ENCODE measurements around the gene CASP7. TPM values are rescaled to one million over a fixed set of nuclear protein-coding genes. Genes with fewer than 3 reads are reported as not detected.

CASP7 gene
- total RNA-seq, 1 donor from 2014 or later: 32.5 TPM

- H3K27ac ChIP-seq: no peak overlapping the region
- intact Hi-C loops (cut with DNase I): no loop called here
- no peak for ATAC-seq
Measured at GRCh38 chr10:113740850-113741249, 61.1 kb downstream of the CASP7 start.

GRCh38 chr10:113742466-113742865 is 62.8 kb downstream of the CASP7 start:
- Histone ChIP-seq H3K27me3 (no peaks in the 10 kb centered on the region), H3K27ac (no peak overlapping the region), H3K4me1 (no peaks in the 10 kb centered on the region), H3K4me3 (no peak overlapping the region), H3K36me3 (no peaks in the 10 kb centered on the region), H3K9me3 (no peaks in the 10 kb centered on the region)
- ATAC-seq (no peak), DNase-seq (no peak)
- intact Hi-C loops (cut with DNase I): no loop called here
- TF ChIP-seq CTCF (IDR thresholded peaks at IDR 0.05): no peak

More at GRCh38 chr10:113740850-113741249, 61.1 kb downstream of the CASP7 start:
- Histone ChIP-seq H3K4me3 (no peak overlapping the region), H3K27me3 (no peaks in the 10 kb centered on the region), H3K4me1 (no peaks in the 10 kb centered on the region), H3K36me3 (no peaks in the 10 kb centered on the region), H3K9me3 (no peaks in the 10 kb centered on the region)
- TF ChIP-seq CTCF (IDR thresholded peaks at IDR 0.05): no peak
- no peak for DNase-seq

GRCh38 chr10:113743594-113743993 is 63.9 kb downstream of the CASP7 start:
- intact Hi-C loops (cut with DNase I): no loop called here
- Histone ChIP-seq H3K27me3 (no peaks in the 10 kb centered on the region), H3K9me3 (no peaks in the 10 kb centered on the region), H3K4me1 (no peaks in the 10 kb centered on the region), H3K36me3 (no peaks in the 10 kb centered on the region), H3K27ac (no peak overlapping the region), H3K4me3 (no peak overlapping the region)
- DNase-seq (no peak), ATAC-seq (no peak)
- no peak for TF ChIP-seq CTCF (IDR thresholded peaks at IDR 0.05)

GRCh38 chr10:113745374-113745773 is 65.7 kb downstream of the CASP7 start:
- Histone ChIP-seq H3K9me3 (no peaks in the 10 kb centered on the region), H3K27me3 (no peaks in the 10 kb centered on the region), H3K4me3 (no peak overlapping the region), H3K4me1 (no peaks in the 10 kb centered on the region), H3K36me3 (no peaks in the 10 kb centered on the region), H3K27ac (no peak overlapping the region)
- ATAC-seq (no peak), DNase-seq (no peak)
- TF ChIP-seq CTCF (IDR thresholded peaks at IDR 0.05): no peak
- intact Hi-C loops (cut with DNase I): no loop called here

GRCh38 chr10:113746217-113746957 is 66.7 kb downstream of the CASP7 start:
- no peak for ATAC-seq

More at GRCh38 chr10:113746217-113746957, 66.7 kb downstream of the CASP7 start:
- Histone ChIP-seq H3K36me3 (no peaks in the 10 kb centered on the region), H3K4me3 (no peak overlapping the region), H3K4me1 (no peaks in the 10 kb centered on the region), H3K27ac (no peak overlapping the region), H3K9me3 (no peaks in the 10 kb centered on the region), H3K27me3 (no peaks in the 10 kb centered on the region)
- intact Hi-C loops (cut with DNase I): no loop called here
- TF ChIP-seq CTCF (IDR thresholded peaks at IDR 0.05): no peak
- no peak for DNase-seq
